ENCODE measurements around the gene RRP9.

DNA sequence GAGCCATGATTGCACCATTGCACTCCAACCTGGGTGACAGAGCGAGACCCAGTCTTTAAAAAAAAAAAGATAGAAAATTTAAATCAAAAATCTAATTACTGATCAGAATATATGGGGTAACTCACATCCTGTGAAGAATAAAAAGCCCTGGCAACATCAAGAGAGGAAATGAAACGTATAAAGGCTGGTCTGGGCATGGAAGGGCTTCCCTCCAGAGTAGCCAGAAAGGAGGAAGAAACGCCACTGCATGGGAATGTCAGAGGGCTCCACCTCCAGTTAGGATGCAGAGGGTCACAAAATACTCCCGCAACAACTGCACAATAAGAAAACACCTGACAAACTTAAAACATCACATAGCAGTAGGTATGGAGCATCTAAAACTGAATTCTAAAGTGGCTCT is 33.7 kb downstream of the RRP9 start:
- TF ChIP-seq, protein P1, sequence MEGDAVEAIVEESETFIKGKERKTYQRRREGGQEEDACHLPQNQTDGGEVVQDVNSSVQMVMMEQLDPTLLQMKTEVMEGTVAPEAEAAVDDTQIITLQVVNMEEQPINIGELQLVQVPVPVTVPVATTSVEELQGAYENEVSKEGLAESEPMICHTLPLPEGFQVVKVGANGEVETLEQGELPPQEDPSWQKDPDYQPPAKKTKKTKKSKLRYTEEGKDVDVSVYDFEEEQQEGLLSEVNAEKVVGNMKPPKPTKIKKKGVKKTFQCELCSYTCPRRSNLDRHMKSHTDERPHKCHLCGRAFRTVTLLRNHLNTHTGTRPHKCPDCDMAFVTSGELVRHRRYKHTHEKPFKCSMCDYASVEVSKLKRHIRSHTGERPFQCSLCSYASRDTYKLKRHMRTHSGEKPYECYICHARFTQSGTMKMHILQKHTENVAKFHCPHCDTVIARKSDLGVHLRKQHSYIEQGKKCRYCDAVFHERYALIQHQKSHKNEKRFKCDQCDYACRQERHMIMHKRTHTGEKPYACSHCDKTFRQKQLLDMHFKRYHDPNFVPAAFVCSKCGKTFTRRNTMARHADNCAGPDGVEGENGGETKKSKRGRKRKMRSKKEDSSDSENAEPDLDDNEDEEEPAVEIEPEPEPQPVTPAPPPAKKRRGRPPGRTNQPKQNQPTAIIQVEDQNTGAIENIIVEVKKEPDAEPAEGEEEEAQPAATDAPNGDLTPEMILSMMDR (IDR thresholded peaks at IDR 0.05), result no peak
- TF ChIP-seq EZH2 (IDR thresholded peaks at IDR 0.05), result no peak

Measured in neural progenitor cell (in vitro differentiated cells).